ENCODE measurements around the gene ADAM8. TPM values are rescaled to one million over a fixed set of nuclear protein-coding genes. Genes with fewer than 3 reads are reported as not detected.

Gene ADAM8
- total and polyA plus RNA-seq, 10 of the 15 experiments (the other 5 are each of a cell fraction or from before 2014, with no cell fraction given): 0.37 to 92.7 (median 21.7) TPM

DNA sequence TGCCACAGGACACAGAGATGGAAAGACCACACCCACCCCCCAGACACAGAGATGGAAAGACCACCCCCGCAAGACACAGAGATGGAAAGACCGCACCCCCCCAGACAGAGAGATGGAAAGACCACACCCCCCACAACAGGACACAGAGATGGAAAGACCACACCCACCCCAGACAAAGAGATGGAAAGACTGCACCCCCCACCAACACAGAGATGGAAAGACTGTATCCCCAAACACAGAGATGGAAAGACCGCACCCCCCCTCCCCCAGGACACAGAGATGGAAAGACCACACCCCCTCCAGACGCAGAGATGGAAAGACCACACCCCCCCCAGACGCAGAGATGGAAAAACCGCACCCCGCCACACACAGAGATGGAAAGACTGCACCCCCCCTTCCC lies 40.1 kb upstream of the ADAM8 start (continued):
- TF ChIP-seq, protein P1, sequence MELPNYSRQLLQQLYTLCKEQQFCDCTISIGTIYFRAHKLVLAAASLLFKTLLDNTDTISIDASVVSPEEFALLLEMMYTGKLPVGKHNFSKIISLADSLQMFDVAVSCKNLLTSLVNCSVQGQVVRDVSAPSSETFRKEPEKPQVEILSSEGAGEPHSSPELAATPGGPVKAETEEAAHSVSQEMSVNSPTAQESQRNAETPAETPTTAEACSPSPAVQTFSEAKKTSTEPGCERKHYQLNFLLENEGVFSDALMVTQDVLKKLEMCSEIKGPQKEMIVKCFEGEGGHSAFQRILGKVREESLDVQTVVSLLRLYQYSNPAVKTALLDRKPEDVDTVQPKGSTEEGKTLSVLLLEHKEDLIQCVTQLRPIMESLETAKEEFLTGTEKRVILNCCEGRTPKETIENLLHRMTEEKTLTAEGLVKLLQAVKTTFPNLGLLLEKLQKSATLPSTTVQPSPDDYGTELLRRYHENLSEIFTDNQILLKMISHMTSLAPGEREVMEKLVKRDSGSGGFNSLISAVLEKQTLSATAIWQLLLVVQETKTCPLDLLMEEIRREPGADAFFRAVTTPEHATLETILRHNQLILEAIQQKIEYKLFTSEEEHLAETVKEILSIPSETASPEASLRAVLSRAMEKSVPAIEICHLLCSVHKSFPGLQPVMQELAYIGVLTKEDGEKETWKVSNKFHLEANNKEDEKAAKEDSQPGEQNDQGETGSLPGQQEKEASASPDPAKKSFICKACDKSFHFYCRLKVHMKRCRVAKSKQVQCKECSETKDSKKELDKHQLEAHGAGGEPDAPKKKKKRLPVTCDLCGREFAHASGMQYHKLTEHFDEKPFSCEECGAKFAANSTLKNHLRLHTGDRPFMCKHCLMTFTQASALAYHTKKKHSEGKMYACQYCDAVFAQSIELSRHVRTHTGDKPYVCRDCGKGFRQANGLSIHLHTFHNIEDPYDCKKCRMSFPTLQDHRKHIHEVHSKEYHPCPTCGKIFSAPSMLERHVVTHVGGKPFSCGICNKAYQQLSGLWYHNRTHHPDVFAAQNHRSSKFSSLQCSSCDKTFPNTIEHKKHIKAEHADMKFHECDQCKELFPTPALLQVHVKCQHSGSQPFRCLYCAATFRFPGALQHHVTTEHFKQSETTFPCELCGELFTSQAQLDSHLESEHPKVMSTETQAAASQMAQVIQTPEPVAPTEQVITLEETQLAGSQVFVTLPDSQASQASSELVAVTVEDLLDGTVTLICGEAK (IDR thresholded peaks at IDR 0.05; ENCODE audit: borderline replicate concordance): no peak
- TF ChIP-seq, protein P2, sequence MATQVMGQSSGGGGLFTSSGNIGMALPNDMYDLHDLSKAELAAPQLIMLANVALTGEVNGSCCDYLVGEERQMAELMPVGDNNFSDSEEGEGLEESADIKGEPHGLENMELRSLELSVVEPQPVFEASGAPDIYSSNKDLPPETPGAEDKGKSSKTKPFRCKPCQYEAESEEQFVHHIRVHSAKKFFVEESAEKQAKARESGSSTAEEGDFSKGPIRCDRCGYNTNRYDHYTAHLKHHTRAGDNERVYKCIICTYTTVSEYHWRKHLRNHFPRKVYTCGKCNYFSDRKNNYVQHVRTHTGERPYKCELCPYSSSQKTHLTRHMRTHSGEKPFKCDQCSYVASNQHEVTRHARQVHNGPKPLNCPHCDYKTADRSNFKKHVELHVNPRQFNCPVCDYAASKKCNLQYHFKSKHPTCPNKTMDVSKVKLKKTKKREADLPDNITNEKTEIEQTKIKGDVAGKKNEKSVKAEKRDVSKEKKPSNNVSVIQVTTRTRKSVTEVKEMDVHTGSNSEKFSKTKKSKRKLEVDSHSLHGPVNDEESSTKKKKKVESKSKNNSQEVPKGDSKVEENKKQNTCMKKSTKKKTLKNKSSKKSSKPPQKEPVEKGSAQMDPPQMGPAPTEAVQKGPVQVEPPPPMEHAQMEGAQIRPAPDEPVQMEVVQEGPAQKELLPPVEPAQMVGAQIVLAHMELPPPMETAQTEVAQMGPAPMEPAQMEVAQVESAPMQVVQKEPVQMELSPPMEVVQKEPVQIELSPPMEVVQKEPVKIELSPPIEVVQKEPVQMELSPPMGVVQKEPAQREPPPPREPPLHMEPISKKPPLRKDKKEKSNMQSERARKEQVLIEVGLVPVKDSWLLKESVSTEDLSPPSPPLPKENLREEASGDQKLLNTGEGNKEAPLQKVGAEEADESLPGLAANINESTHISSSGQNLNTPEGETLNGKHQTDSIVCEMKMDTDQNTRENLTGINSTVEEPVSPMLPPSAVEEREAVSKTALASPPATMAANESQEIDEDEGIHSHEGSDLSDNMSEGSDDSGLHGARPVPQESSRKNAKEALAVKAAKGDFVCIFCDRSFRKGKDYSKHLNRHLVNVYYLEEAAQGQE (IDR thresholded peaks at IDR 0.05; ENCODE audit: low read depth, low read length): no peak
- TF ChIP-seq JUNB (IDR thresholded peaks at IDR 0.05) (no peak), FOXK2 (IDR thresholded peaks at IDR 0.05) (no peak)

DNA sequence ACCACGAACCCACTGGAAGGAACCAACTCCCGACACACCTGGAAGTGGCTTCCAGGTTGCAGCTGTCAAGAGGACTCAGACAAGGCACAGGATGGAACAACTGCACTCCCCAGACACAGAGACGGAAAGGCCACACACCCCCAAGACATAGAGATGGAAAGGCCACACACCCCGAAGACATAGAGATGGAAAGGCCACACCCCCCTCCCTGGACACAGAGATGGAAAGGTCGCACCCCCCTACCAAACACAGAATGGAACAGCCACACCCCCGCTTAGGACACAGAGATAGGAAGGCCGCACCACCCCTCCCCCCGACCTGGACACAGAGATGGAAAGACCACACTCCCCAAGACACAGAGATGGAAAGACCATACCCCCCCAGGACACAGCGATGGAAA lies 39.6 kb upstream of the ADAM8 start:
- in situ Hi-C loops (cut with MboI): no loop called here
- no peak overlapping the region for H3K4me2 ChIP-seq (ENCODE audit: control insufficient read depth, insufficient read depth)
- CTCF ChIA-PET: interaction anchor here (0.6 to 1.7 kb wide), 6 partner anchors 8 to 934 kb away, joined by 3 to 6 read pairs (median 4); partner anchors contain the start of gene ECHS1
- ATAC-seq: no peak
- intact Hi-C loops (cut with micrococcal nuclease; ENCODE audit: unreplicated experiment): no loop called here
- H3K27me3 ChIP-seq (replicated peaks in 1 of 2; ENCODE audit: control insufficient read depth in 2 of 2, insufficient read depth in 2 of 2, low read length in 1 of 2): no peaks in the 10 kb centered on the region
- no peak for FAIRE-seq
- H3K79me2 ChIP-seq (ENCODE audit: control insufficient read depth, insufficient read depth, low read length): no peaks in the 10 kb centered on the region
- no peak overlapping the region for H3K9ac ChIP-seq (ENCODE audit: control insufficient read depth, insufficient read depth, low read length)
- peaks cover 0 to 4% of the 10 kb centered on the region in 2 experiments; a peak in 1 of 4 replicates for H3K36me3 ChIP-seq (ENCODE audit: control insufficient read depth in 2 of 2, insufficient read depth in 2 of 2, low read length in 1 of 2)
- TF ChIP-seq ATF7 (IDR thresholded peaks at IDR 0.05; ENCODE audit: low read depth) (no peak), SPI1 (IDR thresholded peaks at IDR 0.05; ENCODE audit: borderline replicate concordance, insufficient read depth, low read depth, low read length) (no peak), ZNF207 (IDR thresholded peaks at IDR 0.05; ENCODE audit: borderline replicate concordance) (no peak), TAF1 (IDR thresholded peaks at IDR 0.05; ENCODE audit: borderline replicate concordance, low read depth, low read length) (no peak), HDAC2 (IDR thresholded peaks at IDR 0.05) (no peak)
- no peaks in the 10 kb centered on the region; the same call in 2 of the 3 replicates for H3K9me3 ChIP-seq (replicated peaks; ENCODE audit: control insufficient read depth, insufficient read depth, low read length)
- POLR2A ChIA-PET: no interaction called here
- no peaks in the 10 kb centered on the region for H3K4me1 ChIP-seq (ENCODE audit: control insufficient read depth, insufficient read depth, low read length)
- H4K20me1 ChIP-seq (ENCODE audit: control insufficient read depth, insufficient read depth): no peaks in the 10 kb centered on the region
- no peak overlapping the region for H2AFZ ChIP-seq (ENCODE audit: control insufficient read depth, low read depth, low read length)
- WGBS (ENCODE audit: insufficient coverage, insufficient replicate concordance, low lambda C conversion rate, missing lambda C conversion rate): 79% methylated on average over 9 of the region's 9 CpGs
- no peak overlapping the region for H3K4me3 ChIP-seq
- RAD21 ChIA-PET (ENCODE audit: unreplicated experiment): no interaction called here
- no peak overlapping the region for H3K27ac ChIP-seq (ENCODE audit: control insufficient read depth, insufficient read depth)
- no TSS peak for BruUV-seq (replicated peaks)
- DNase-seq (ENCODE audit: low read depth, low spot score): no peak
- SMC1A ChIA-PET (ENCODE audit: uncharacterized antibody, unreplicated experiment): interaction anchor here (0.7 kb wide), 1 partner anchor 14 kb away, joined by 3 read pairs; no protein-coding TSS in a partner anchor
